Lower lobe of right lung (tissue), 2 donors: ENCODE measurements around the gene AATF. TPM values are rescaled to one million over a fixed set of nuclear protein-coding genes. Genes with fewer than 3 reads are reported as not detected.

ENCODE experiments used
- ATAC-seq, 2 donors: fragments of 200-7000 bp; cut with Tn5 transposase; one replicate each; pipeline ENCODE4 v1.9.1; 2020 to 2022; ENCODE audit warnings: mild to moderate bottlenecking in 2 of 2, moderate library complexity in 2 of 2
- DNase-seq: peaks from one replicate; pipeline ENCODE4 v3.0.0-alpha.2; 2020
- H3K27ac ChIP-seq: fragments of 200-600 bp; one replicate; pipeline ENCODE4 v1.8.0; 2022
- H3K27me3 ChIP-seq: fragments of 200-600 bp; one replicate; pipeline ENCODE4 v1.8.0; 2022; ENCODE audit warnings: low read depth
- H3K36me3 ChIP-seq: fragments of 200-600 bp; one replicate; pipeline ENCODE4 v1.8.0; 2022; ENCODE audit warnings: mild to moderate bottlenecking
- H3K4me1 ChIP-seq: fragments of 200-600 bp; one replicate; pipeline ENCODE4 v1.8.0; 2022
- H3K4me3 ChIP-seq: fragments of 200-600 bp; one replicate; pipeline ENCODE4 v1.8.0; 2022; ENCODE audit warnings: mild to moderate bottlenecking
- H3K9me3 ChIP-seq: fragments of 200-600 bp; one replicate; pipeline ENCODE4 v1.8.0; 2022
- intact Hi-C: fragments of 100-400 bp; cut with DNase I; formaldehyde crosslinking; loops from one replicate; pipeline ENCODE4 v1.11.0; 2022
- total RNA-seq: library from RNA; stranded (reverse); fragmentation: NEBNext Ultra II Directional; extraction: Animal tissue kit (Norgen Biotek cat#: 25700); gene quantifications from one replicate; pipeline ENCODE4 v1.2.1, GENCODE V29; 2021
- TF ChIP-seq, protein P1 (sequence below): fragments of 200-600 bp; IDR thresholded peaks from one replicate; pipeline ENCODE4 v1.8.0; 2022; ENCODE audit warnings: antibody characterized with exemption, mild to moderate bottlenecking
- donor health status: DM: no; HTN: yes; CAD: no; lungs with severe emphysema.

The AATF gene
- total RNA-seq, 1 donor from 2014 or later: 39.6 TPM

- DNase-seq (no peak), ATAC-seq (no peak)
- TF ChIP-seq, protein P1, sequence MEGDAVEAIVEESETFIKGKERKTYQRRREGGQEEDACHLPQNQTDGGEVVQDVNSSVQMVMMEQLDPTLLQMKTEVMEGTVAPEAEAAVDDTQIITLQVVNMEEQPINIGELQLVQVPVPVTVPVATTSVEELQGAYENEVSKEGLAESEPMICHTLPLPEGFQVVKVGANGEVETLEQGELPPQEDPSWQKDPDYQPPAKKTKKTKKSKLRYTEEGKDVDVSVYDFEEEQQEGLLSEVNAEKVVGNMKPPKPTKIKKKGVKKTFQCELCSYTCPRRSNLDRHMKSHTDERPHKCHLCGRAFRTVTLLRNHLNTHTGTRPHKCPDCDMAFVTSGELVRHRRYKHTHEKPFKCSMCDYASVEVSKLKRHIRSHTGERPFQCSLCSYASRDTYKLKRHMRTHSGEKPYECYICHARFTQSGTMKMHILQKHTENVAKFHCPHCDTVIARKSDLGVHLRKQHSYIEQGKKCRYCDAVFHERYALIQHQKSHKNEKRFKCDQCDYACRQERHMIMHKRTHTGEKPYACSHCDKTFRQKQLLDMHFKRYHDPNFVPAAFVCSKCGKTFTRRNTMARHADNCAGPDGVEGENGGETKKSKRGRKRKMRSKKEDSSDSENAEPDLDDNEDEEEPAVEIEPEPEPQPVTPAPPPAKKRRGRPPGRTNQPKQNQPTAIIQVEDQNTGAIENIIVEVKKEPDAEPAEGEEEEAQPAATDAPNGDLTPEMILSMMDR: no peak
- intact Hi-C loops: no loop called here
- H3K4me3 ChIP-seq: no peak overlapping the region
- no peak overlapping the region for H3K27ac ChIP-seq
- peaks cover 4% of the 10 kb centered on the region for H3K4me1 ChIP-seq
- H3K36me3 ChIP-seq: no peaks in the 10 kb centered on the region
- H3K27me3 ChIP-seq: peaks cover 84% of the 10 kb centered on the region
- H3K9me3 ChIP-seq: no peaks in the 10 kb centered on the region
Measured at GRCh38 chr17:36926701-36927100, 22.1 kb upstream of the AATF start.

GRCh38 chr17:36928471-36929345 lies 20.0 kb upstream of the AATF start:
- no peak for DNase-seq
- no peak overlapping the region for H3K4me3 ChIP-seq

DNA sequence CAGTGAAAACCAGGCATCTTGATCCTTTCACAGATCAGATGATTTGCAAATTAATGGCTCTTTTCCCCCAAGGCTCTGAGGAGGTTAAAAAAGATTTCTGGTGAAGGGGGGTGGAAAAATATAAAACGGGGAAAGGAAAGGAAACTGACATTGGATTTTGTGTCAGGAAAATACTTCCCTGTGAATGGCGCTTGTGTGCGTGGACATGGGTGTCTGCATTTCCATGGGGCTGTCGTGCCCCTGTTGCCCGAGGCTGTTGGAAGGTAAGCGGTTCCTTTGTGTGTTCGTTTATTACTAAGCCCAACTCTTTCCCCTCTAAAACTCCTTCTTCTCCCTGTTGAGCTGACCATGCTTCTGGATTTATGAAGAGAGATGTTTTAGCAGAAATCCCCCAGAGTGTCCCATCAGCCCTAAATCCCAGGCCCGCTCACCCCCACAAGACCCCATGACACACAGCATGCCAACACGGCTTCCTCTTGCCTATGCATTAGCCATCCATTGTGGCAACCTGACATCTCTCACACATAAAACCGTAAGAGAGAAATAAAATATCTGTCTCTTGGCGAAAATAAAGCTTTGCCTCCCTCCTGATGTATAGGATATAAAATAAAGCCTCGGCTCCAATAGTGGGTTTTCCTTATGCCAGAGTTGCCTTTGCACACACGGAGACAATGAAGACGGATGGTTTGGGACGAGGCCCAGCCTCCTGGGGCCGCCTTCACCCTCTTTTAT lies 18.7 kb upstream of the AATF start:
- DNase-seq: no peak
- TF ChIP-seq, protein P1: no peak
- ATAC-seq: no peak
- no peak overlapping the region for H3K4me3 ChIP-seq
- H3K27ac ChIP-seq: no peak overlapping the region
- H3K27me3 ChIP-seq: peaks cover 93% of the 10 kb centered on the region
- intact Hi-C loops: no loop called here
- peaks cover 35% of the 10 kb centered on the region for H3K4me1 ChIP-seq
- no peaks in the 10 kb centered on the region for H3K9me3 ChIP-seq
- H3K36me3 ChIP-seq: no peaks in the 10 kb centered on the region

More at GRCh38 chr17:36928471-36929345, 20.0 kb upstream of the AATF start:
- H3K4me1 ChIP-seq: peaks cover 22% of the 10 kb centered on the region
- no peaks in the 10 kb centered on the region for H3K9me3 ChIP-seq
- no peaks in the 10 kb centered on the region for H3K36me3 ChIP-seq
- intact Hi-C loops: no loop called here
- no peak overlapping the region for H3K27ac ChIP-seq
- peaks cover 87% of the 10 kb centered on the region for H3K27me3 ChIP-seq
- no peak for ATAC-seq
- TF ChIP-seq, protein P1: no peak

- ATAC-seq: no peak
- DNase-seq: no peak
- Histone ChIP-seq H3K36me3 (no peaks in the 10 kb centered on the region), H3K9me3 (no peaks in the 10 kb centered on the region), H3K27ac (no peak overlapping the region), H3K27me3 (peaks cover 94% of the 10 kb centered on the region), H3K4me3 (no peak overlapping the region), H3K4me1 (peaks cover 40% of the 10 kb centered on the region)
- TF ChIP-seq, protein P1: no peak
- intact Hi-C loops: no loop called here
Measured at GRCh38 chr17:36930583-36930900, 18.2 kb upstream of the AATF start.

GRCh38 chr17:36931096-36931696 lies 17.6 kb upstream of the AATF start:
- H3K36me3 ChIP-seq: no peaks in the 10 kb centered on the region
- H3K27ac ChIP-seq: no peak overlapping the region
- H3K4me1 ChIP-seq: peaks cover 47% of the 10 kb centered on the region
- no peaks in the 10 kb centered on the region for H3K9me3 ChIP-seq
- intact Hi-C loops: no loop called here
- no peak for ATAC-seq
- TF ChIP-seq, protein P1: no peak
- peaks cover 99% of the 10 kb centered on the region for H3K27me3 ChIP-seq
- H3K4me3 ChIP-seq: no peak overlapping the region
- no peak for DNase-seq
